HG03159 (cell line): ENCODE measurements around the gene PNCK.

Experiments
- ATAC-seq: cut with Tn5 transposase; IDR thresholded peaks from one replicate; pipeline ENCODE4 v1.9.1; 2021; ENCODE audit warnings: mild to moderate bottlenecking, moderate library complexity; ENCODE audit not compliant: unreplicated experiment

Gene PNCK

GRCh38 chrX:153642051-153642654, 31.5 kb downstream of the PNCK start:
- no peak for ATAC-seq

GRCh38 chrX:153641627-153642026, 32.0 kb downstream of the PNCK start:
- no peak for ATAC-seq

DNA sequence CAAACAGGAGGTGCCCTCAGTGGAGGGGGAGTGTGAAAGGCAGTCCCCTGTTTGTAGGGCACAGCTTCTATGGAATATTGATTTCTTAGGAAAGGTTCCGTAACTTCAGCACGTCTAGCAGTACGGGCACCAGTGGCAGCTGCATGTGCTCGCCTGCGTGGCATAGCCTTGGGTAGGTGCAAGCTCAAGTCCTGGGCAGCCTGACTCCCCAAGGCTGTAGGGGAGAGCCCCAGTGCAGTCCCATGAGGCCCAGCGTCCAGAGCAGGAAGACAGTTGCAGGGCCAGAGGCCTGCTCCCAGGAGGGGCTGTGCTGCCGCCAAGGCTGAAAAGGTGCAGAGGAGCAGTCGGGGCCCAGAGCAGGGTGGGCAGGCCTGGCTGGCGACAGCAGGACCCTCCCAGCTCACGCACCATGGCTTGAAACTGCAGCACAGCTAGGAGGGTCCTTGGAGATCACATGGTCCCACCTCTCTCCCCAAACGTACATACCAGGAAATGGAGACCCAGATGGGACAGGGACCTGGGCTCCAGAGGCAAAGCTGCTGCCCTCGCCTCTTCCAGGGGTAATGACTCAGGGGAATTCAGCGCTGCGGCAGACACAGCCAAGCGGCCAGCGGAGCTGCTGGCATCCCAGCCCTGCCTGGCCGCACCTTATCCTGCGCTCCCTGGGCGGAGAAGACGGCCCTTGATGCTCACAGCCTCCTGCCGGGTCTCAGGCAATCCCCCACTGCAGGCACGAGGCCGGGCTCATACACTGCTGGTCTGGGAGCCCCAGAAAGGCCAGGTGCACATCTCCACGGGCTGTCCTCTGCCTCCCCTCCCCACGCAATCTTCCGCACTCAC, 32.7 kb downstream of the PNCK start:
- no peak for ATAC-seq

DNA sequence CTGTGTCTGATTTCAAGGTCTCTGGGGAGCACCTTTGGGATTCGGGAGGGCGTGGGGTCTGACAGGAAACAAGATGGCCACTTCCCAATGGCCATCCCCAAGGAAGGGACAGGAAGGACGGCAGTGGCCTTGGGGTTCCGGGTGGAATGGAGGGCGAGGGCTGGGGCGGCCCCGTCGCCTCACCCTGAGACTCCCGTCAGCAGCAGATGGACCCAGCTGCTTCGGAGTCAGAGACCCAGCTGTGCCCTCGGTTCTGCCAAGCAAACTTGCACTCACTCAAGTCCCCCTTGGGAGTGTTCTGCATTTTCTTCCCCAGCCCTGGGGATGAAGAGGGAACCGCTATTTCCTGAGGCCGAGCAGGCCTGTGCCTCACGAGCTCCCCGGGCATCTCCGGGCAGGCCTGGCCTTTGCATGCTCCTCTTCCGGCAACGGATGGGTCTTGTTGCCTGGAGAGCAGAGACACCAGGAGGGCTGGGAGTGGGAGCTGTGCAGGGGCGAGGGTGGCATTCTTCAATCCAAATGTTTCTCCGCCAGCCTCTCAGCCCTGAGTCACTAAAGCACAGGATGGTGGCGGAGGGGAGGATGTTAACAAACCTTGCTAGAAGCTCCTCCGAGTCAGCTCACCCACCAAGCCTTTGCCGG, 33.4 kb downstream of the PNCK start:
- no peak for ATAC-seq

DNA sequence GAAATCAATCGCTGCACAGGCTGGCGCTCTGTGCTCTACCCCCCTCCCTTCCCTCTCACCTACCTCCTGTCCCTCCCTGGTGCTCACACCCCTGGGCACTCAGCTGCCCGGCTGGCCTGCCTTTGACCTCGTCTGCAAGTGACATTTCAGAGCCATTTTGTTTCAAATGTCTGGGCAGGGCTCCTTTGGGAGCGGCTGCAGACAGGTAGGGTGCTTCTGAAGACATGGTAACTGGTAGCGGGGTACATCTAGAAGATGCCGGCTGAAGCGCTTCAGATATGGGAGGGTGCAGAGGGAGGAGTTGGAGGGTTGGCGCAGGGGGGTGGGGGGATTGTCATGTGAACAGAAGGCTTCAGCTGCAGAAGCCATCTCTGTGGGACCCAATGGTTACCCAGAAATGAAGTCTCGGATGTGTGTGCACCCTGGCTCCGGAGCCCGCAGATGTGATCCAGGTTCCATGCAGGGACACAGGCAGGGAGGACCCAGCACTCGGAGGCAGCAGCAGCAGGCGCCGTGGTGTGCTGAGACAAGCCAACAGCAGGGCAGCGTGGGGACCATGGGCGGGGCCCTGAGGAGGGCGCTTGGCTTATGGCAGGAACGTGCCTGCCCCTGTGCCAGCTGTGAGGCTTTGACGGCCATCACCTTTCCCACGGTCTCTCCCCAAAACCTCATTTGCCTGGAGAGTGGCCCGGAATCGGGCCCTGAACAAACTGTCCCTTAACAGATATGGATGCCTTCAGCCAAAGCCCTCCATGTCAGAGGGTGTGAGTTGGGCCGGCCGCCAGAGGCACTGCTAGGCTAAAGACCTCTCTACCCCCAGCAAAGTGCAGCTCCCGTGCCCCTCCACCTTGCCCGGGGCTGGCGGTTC, 34.2 kb downstream of the PNCK start:
- ATAC-seq, result no peak

- ATAC-seq, result no peak
Measured at GRCh38 chrX:153638436-153639176, 35.0 kb downstream of the PNCK start.

GRCh38 chrX:153638041-153638371, 35.6 kb downstream of the PNCK start:
- no peak for ATAC-seq

DNA sequence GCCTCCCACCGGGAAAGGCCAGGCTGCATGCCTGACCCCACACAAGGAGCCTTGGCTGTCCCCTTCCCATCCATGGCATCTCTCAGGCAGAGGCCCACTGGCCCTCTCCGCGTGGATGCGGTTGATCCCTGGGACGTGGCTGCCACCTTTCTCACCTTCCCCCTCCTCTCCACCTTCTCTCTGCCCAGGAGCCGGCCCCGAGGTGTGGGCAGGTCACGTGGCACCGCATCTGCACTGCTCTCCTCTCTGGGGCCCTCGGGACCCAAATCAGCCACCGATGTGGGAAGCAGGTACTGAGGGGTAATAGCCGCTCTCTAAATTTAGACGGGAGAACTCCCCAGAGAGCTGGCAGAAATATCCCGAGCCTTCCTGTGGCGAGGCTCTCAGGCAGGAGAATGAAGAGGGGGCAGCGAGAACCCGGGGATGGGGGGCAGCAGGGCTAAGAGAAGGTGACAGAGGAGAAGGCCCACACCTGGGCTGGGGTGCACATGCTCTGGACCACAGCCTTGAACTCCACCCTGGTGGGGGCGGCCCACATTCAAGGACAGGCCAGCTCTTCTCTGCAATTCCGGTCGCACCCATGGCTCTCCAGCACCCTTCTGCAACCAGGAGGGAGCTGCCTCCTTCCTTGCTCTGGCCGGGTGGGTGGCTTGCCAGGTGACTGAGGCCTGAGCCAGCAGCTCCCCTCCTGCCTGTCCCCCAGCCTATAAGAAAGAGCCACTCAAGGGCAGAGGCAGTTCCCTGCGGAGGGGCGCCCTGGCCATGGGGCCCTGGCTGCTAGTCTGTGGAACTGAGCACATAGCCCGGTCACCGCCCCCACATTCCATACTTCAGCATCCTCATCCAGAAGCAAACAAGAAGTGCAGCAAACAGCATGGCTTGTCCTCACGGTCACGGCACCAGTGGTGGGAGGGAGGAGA, 36.2 kb downstream of the PNCK start:
- ATAC-seq, result no peak

DNA sequence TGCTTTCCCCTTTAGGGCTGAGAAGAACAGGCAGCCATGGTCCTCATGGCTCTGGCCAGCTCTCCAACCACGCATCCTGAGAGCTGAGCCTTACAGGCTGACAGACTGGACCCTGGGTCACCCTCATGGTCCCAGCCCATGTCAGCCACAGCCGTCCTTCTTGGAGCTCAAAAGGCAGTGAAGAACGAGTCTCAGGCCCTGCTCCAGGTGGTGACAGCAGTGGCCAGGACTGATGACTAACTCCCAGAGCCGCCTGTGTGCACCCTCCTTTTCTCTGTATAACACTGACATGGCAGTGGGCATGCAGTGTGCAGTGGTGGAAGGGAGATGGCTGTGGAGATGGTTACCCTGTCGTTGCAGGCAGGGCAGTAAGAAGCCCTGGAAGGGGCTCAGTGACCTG, 36.9 kb downstream of the PNCK start:
- no peak for ATAC-seq

GRCh38 chrX:153635788-153636668, 37.6 kb downstream of the PNCK start:
- no peak for ATAC-seq

GRCh38 chrX:153635388-153635787, 38.2 kb downstream of the PNCK start:
- ATAC-seq, result no peak

DNA sequence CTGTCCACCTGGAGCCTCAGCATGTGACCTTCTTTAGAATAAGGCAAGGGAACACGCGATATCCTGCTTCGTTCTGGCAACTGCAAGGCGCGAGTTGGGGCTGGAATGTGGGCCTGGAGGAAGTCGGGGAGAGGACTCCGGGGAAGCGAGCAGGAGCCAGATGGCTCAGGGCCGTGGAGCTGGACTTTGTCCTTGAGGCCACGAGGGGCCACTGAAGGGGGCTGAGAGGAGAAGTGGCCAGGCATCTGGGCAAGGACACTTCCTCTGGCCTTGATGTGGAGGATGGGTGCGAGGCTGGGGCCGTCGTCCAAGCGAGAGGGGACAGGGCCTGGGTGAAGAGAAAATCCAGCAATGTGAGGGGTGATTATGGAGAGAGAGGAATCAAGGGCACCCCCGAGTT, 38.8 kb downstream of the PNCK start:
- no peak for ATAC-seq

DNA sequence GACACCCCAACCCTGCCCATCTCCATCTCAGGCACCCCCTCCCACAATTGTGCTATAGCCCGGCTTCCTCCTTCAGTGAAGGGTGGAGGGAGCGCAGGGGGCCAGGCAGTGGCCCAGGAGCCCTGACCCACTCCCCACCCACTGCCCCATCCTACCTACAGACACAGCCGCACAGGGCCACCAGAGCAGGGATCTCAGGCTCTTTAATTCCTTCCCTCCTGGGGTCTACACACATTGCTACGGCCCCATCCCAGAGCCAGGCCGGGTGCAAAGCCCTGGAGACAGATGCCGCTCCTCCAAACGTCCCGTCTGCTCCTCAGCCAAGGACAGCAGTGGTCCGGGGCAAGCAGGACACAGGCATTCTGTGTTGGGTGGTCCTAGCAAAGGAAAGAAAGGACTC, 39.4 kb downstream of the PNCK start:
- ATAC-seq, result no peak

GRCh38 chrX:153633607-153634180, 39.9 kb downstream of the PNCK start:
- no peak for ATAC-seq

GRCh38 chrX:153633048-153633447, 40.6 kb downstream of the PNCK start:
- no peak for ATAC-seq

DNA sequence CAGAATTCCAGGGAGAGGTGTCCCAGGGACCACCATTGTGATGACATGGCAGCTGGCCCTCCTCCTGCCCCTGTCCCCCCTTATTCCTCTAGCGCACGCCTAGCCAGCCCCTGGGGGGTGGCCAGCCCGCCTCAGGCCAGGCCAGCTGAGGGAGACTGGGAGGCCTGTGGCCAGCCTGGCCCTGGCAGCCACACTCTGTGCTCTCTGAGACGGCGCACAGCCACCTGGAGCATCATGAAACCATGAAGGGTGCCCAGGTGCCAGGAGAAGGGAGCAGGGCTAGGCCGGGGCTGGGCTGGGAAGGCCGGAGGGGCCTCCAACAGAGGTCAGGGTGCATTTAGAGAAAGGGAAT, 41.0 kb downstream of the PNCK start:
- ATAC-seq, result no peak

DNA sequence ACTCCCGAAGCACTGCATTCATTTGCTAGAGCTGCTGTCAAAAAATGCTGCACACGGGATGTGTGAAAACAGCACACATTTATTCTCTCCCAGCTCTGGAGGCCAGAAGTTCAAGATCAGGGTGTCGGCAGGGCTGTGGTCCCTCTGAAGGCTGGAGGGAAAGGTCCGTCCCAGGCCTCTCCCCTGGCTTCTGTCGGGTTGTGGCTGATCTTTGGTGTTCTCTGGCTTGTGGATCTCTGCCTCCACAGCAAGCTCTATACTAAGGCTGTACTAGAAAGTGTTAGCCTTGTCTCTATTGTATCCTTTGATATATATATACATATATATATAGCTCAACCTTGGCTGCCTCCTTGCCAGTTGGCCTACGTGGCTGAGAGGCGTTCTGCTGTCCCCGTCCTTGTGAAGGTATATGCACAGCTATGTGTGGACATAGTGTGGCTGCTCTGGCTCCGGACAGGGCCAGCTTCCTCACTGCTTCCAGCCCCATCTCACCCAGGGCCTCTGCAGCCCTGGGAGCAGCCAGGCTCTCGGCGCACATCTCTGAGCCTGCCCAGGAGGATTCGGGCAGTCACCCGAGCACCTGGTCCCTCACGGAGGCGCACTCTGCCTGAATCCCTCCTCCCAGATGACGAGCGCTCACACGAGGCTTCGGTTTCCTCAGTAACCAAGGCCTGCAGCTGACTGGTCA, 41.6 kb downstream of the PNCK start:
- ATAC-seq, result no peak

DNA sequence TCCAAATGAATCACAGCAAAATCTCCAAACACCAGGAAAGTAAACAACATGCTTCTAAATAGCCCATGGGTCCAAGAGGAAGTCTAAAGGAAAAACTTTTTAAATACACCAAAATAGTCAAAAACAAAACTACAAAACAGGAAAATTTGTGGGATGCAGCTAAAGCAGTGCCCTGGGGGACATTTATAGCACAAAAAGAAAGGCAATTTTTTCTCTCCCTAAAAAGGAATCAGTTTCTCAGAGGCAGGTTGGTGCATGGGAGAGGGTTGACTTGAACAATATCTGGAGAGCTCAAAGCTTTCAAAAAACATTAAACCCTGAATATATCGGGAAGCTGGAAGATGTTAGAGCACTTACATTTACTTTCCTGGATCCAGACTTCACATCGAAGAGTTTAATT, 42.3 kb downstream of the PNCK start:
- no peak for ATAC-seq
